Panc1 (cell line): Measurements from ENCODE around the gene ATP6V0D1. TPM values are rescaled to one million over a fixed set of nuclear protein-coding genes. Genes with fewer than 3 reads are reported as not detected.

Experiments used
- ATAC-seq: fragments of 200-7000 bp; cut with Tn5 transposase; 2 replicates; pipeline ENCODE4 v1.9.1; 2020; ENCODE audit warnings: mild to moderate bottlenecking, moderate library complexity
- BruUV-seq: library from RNA; stranded (reverse); fragments of 400-500 nt; replicated peaks from 2 replicates; lab custom pipeline; 2021; lab: Mats Ljungman, UMichigan
- CTCF ChIA-PET: fragments of 300-600 bp; sonication (Branson Sonifier 250); formaldehyde crosslinking; loops from one replicate; lab custom pipeline; 2022; ENCODE audit warnings: antibody characterized with exemption; lab: Charles Lee
- POLR2A ChIA-PET: fragments of 300-600 bp; sonication (Branson Sonifier 250); formaldehyde crosslinking; loops from one replicate; lab custom pipeline; 2022; ENCODE audit warnings: antibody characterized with exemption; lab: Charles Lee
- DNase-seq: peaks from one replicate; pipeline ENCODE4 v3.0.0-alpha.2; 2010; ENCODE audit warnings: low read depth, low spot score
- H3K27ac ChIP-seq: 2 replicates; pipeline ENCODE4 v1.5.1; 2011; ENCODE audit warnings: mild to moderate bottlenecking, low read length, inconsistent platforms
- H3K27me3 ChIP-seq: fragments of 200-500 bp; sonication (Bioruptor generic); 2 replicates; pipeline ENCODE4 v1.6.0; 2014; ENCODE audit warnings: low read length, inconsistent platforms; ENCODE audit not compliant: control insufficient read depth, insufficient read depth
- H3K36me3 ChIP-seq: fragments of 200-500 bp; sonication (Bioruptor generic); 2 replicates; pipeline ENCODE4 v1.5.1; 2014; ENCODE audit warnings: inconsistent platforms, mild to moderate bottlenecking, low read length, moderate library complexity; ENCODE audit not compliant: control insufficient read depth, insufficient read depth
- H3K4me1 ChIP-seq: 2 replicates; pipeline ENCODE4 v1.5.1; 2011; ENCODE audit warnings: inconsistent platforms, mild to moderate bottlenecking, low read length, moderate library complexity; ENCODE audit not compliant: control insufficient read depth, insufficient read depth
- H3K4me3 ChIP-seq, 2 experiments: 2 replicates each; pipeline ENCODE4 v1.5.1; 2011 to 2012; ENCODE audit warnings: low read depth in 2 of 2, low read length in 2 of 2, mild to moderate bottlenecking in 2 of 2, inconsistent platforms in 1 of 2, moderate library complexity in 1 of 2
- H3K9me3 ChIP-seq: fragments of 200-500 bp; sonication (Bioruptor generic); 2 replicates; pipeline ENCODE4 v1.5.1; 2014; ENCODE audit warnings: low read depth, mild to moderate bottlenecking, inconsistent platforms, low read length, moderate library complexity; ENCODE audit not compliant: control insufficient read depth, insufficient read depth
- POLR2AphosphoS5 ChIP-seq: IDR thresholded peaks from 2 replicates; pipeline ENCODE4 v1.6.1; 2012; ENCODE audit warnings: mild to moderate bottlenecking, low read depth, low read length, moderate library complexity
- SIN3A ChIP-seq: IDR thresholded peaks from 2 replicates; pipeline ENCODE4 v1.6.1; 2012; ENCODE audit warnings: low read depth, mild to moderate bottlenecking, low read length, moderate library complexity, borderline replicate concordance; ENCODE audit not compliant: insufficient read depth
- TCF7L2 ChIP-seq: IDR thresholded peaks from 2 replicates; pipeline ENCODE4 v1.6.1; 2011; ENCODE audit warnings: mild to moderate bottlenecking, low read depth, low read length, inconsistent platforms
- in situ Hi-C: cut with HindIII; loops from 2 replicates; pipeline ENCODE4 v1.10.0; 2016; ENCODE audit warnings: low sequenced_read_pairs, low pct_unique_long_range_greater_than_20kb
- intact Hi-C: fragments of 100-400 bp; cut with micrococcal nuclease; formaldehyde crosslinking; loops from one replicate; pipeline ENCODE4 v1.10.0; 2022; ENCODE audit not compliant: unreplicated experiment
- total RNA-seq: library from RNA; stranded (reverse); gene quantifications from one replicate; pipeline ENCODE4 v1.2.1, GENCODE V29; 2021; ENCODE audit not compliant: unreplicated experiment
- TF ChIP-seq, protein P1 (sequence below), 2 experiments: IDR thresholded peaks; 2 replicates each; pipeline ENCODE4 v1.6.1; 2011 to 2012; ENCODE audit warnings: low read depth in 2 of 2, control low read depth in 1 of 2, low read length in 1 of 2, mild to moderate bottlenecking in 1 of 2, moderate library complexity in 1 of 2; ENCODE audit not compliant: insufficient read depth in 1 of 2
- TF ChIP-seq, protein P2 (sequence below): fragments of 450-650 bp; IDR thresholded peaks from 2 replicates; pipeline ENCODE4 v1.5.1; 2017; ENCODE audit warnings: mild to moderate bottlenecking

Gene ATP6V0D1
- total RNA-seq, 1 experiment from 2014 or later, result 70.8 TPM

DNA sequence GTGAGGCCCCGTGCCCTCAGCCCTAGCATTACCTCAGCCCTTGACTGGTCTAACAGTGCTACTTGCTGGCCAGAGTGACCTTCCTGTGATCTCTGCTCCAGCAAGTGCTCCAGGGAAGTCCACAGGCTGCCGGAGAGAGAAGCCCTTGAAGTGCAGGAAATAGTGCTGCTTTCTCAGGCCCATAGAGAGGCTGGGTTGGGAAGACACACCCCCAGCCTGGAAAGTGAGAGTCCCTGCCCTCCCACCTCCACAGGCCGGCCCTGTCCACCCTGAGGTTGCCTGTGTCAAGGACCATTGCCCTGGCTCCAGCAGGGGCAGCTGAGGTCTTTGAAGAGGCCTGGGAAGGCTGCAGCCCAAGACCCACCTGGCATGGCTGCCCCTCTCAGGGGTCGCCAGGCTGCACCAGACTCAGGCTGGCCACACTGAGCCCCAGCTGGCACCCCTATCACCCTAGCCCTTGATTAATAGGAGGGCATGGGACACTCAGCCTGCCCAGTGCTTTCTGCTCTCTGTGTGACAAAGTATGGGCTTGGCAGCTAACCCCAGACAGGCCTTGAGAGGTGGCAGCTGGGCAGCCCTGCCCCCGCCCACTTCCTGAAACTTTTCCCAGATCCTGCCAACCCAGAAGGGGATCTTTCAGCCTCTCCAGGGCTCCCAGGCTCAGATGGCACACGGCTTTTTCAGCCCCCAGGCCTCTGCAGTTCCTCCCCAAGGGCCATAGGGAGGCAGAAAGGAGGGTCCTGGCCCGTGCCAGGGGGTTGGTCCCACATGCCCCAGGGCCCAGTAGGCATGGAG is 21.7 kb downstream of the ATP6V0D1 start:
- in situ Hi-C loops, result no loop called here
- H3K36me3 ChIP-seq, result no peaks in the 10 kb centered on the region
- 0 out of 2 replicates have a peak, but pooled peaks have one; percentile 31 for ATAC-seq
- no peak for TF ChIP-seq POLR2AphosphoS5
- TF ChIP-seq, protein P1, sequence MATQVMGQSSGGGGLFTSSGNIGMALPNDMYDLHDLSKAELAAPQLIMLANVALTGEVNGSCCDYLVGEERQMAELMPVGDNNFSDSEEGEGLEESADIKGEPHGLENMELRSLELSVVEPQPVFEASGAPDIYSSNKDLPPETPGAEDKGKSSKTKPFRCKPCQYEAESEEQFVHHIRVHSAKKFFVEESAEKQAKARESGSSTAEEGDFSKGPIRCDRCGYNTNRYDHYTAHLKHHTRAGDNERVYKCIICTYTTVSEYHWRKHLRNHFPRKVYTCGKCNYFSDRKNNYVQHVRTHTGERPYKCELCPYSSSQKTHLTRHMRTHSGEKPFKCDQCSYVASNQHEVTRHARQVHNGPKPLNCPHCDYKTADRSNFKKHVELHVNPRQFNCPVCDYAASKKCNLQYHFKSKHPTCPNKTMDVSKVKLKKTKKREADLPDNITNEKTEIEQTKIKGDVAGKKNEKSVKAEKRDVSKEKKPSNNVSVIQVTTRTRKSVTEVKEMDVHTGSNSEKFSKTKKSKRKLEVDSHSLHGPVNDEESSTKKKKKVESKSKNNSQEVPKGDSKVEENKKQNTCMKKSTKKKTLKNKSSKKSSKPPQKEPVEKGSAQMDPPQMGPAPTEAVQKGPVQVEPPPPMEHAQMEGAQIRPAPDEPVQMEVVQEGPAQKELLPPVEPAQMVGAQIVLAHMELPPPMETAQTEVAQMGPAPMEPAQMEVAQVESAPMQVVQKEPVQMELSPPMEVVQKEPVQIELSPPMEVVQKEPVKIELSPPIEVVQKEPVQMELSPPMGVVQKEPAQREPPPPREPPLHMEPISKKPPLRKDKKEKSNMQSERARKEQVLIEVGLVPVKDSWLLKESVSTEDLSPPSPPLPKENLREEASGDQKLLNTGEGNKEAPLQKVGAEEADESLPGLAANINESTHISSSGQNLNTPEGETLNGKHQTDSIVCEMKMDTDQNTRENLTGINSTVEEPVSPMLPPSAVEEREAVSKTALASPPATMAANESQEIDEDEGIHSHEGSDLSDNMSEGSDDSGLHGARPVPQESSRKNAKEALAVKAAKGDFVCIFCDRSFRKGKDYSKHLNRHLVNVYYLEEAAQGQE (IDR thresholded peaks at IDR 0.05; ENCODE audit: insufficient read depth in 1 of 2, low read depth in 2 of 2, low read length in 1 of 2), result no peak
- no peak for TF ChIP-seq TCF7L2
- TF ChIP-seq SIN3A, result no peak
- TF ChIP-seq, protein P2, sequence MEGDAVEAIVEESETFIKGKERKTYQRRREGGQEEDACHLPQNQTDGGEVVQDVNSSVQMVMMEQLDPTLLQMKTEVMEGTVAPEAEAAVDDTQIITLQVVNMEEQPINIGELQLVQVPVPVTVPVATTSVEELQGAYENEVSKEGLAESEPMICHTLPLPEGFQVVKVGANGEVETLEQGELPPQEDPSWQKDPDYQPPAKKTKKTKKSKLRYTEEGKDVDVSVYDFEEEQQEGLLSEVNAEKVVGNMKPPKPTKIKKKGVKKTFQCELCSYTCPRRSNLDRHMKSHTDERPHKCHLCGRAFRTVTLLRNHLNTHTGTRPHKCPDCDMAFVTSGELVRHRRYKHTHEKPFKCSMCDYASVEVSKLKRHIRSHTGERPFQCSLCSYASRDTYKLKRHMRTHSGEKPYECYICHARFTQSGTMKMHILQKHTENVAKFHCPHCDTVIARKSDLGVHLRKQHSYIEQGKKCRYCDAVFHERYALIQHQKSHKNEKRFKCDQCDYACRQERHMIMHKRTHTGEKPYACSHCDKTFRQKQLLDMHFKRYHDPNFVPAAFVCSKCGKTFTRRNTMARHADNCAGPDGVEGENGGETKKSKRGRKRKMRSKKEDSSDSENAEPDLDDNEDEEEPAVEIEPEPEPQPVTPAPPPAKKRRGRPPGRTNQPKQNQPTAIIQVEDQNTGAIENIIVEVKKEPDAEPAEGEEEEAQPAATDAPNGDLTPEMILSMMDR, result no peak
- H3K9me3 ChIP-seq, result no peaks in the 10 kb centered on the region
- H3K4me1 ChIP-seq, result no peaks in the 10 kb centered on the region
- H3K4me3 ChIP-seq, result no peak overlapping the region
- ChIA-PET CTCF (no interaction called here), POLR2A (no interaction called here)
- intact Hi-C loops, result no loop called here
- BruUV-seq, result no TSS peak
- no peaks in the 10 kb centered on the region for H3K27me3 ChIP-seq
- no peak for DNase-seq
- no peak overlapping the region for H3K27ac ChIP-seq

DNA sequence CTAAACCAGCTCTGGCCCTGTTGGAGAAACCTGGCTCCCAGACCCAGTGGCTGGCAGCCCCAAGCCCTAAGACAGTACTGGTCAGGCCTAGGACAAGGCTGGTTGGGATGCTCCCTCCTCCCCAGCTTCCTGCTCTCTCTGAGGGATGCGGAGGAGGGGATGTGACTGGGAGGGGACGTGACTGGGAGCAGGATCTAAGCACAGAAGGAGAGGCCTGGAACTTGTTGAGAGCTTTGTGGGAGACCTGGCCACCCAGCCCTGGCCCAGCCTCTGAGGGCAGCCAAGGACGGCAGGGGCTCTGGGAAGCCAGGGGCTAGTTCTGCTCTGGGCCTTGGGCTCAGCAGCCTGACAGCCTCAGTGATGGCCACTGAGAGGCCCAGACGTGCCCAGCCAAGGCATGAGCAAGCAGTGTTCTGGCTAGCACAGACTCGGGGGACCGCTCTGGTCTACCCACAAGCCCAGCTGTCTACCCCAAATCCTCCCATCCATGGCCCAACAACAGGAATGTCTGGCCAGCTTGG is 22.8 kb downstream of the ATP6V0D1 start:
- TF ChIP-seq, protein P2, result no peak
- no peak for TF ChIP-seq POLR2AphosphoS5
- TF ChIP-seq, protein P1 (IDR thresholded peaks at IDR 0.05; ENCODE audit: insufficient read depth in 1 of 2, low read depth in 2 of 2, low read length in 1 of 2), result no peak
- TF ChIP-seq TCF7L2, result no peak
- no peak for TF ChIP-seq SIN3A
- H3K27me3 ChIP-seq, result no peaks in the 10 kb centered on the region
- no peak overlapping the region for H3K4me3 ChIP-seq
- no peaks in the 10 kb centered on the region for H3K36me3 ChIP-seq
- DNase-seq (no peak), ATAC-seq (no peak)
- intact Hi-C loops, result no loop called here
- H3K9me3 ChIP-seq, result no peaks in the 10 kb centered on the region
- CTCF ChIA-PET, result no interaction called here
- POLR2A ChIA-PET, result no interaction called here
- H3K27ac ChIP-seq, result no peak overlapping the region
- no peaks in the 10 kb centered on the region for H3K4me1 ChIP-seq
- BruUV-seq, result no TSS peak
- in situ Hi-C loops, result no loop called here
